Suprapubic skin (tissue), 4 donors: ENCODE data around the gene RPSA. TPM values are rescaled to one million over a fixed set of nuclear protein-coding genes. Genes with fewer than 3 reads are reported as not detected.

Source experiments
- DNase-seq, 2 donors: peaks; one replicate each; pipeline ENCODE4 v3.0.0-alpha.2; 2019; ENCODE audit warnings: low spot score in 2 of 2
- H3K27ac ChIP-seq: fragments of 200-600 bp; sonication (generic); one replicate; pipeline ENCODE4 v1.5.1; 2019
- H3K27me3 ChIP-seq: fragments of 200-600 bp; sonication (generic); one replicate; pipeline ENCODE4 v1.5.1; 2019
- H3K36me3 ChIP-seq: fragments of 200-600 bp; sonication (generic); one replicate; pipeline ENCODE4 v1.5.1; 2019
- H3K4me1 ChIP-seq: fragments of 200-600 bp; sonication (generic); one replicate; pipeline ENCODE4 v1.5.1; 2019
- H3K4me3 ChIP-seq: fragments of 200-600 bp; sonication (generic); one replicate; pipeline ENCODE4 v1.5.1; 2019; ENCODE audit warnings: mild to moderate bottlenecking
- H3K9me3 ChIP-seq: fragments of 200-600 bp; sonication (generic); one replicate; pipeline ENCODE4 v1.5.1; 2019
- EP300 ChIP-seq: sonication (generic); formaldehyde crosslinking; IDR thresholded peaks from one replicate; pipeline ENCODE4 v1.6.1; 2017; ENCODE audit warnings: antibody characterized with exemption
- POLR2A ChIP-seq, 2 donors: fragments of 450-650 bp; IDR thresholded peaks; one replicate each; pipeline ENCODE4 v1.6.1; 2017; ENCODE audit warnings: antibody characterized with exemption in 2 of 2, mild to moderate bottlenecking in 2 of 2, moderate library complexity in 2 of 2
- POLR2AphosphoS5 ChIP-seq, 3 donors: sonication (generic); formaldehyde crosslinking; IDR thresholded peaks; one replicate each; pipeline ENCODE4 v1.6.1; 2017; ENCODE audit warnings: antibody characterized with exemption in 3 of 3
- WGBS: methylation state at CpG from one replicate; pipeline ENCODE4 v1.1.5; 2018; 5-methylcytosine and 5-hydroxymethylcytosine counted together
- total RNA-seq, 4 donors: library from RNA; depleted of rRNA; stranded (reverse); fragments of >200 nt; gene quantifications; one replicate each; pipeline ENCODE4 v1.1.0, GENCODE V29; 2016
- TF ChIP-seq, protein P1 (sequence below), 2 donors: fragments of 200-600 bp in 1 of 2; fragments of 450-650 bp in 1 of 2; sonication (generic) in 1 of 2; IDR thresholded peaks; one replicate each; pipeline ENCODE4 v1.5.1; 2016 to 2019; ENCODE audit warnings: antibody characterized with exemption in 2 of 2, mild to moderate bottlenecking in 1 of 2, moderate library complexity in 1 of 2

RPSA gene
- total RNA-seq, 4 donors from 2014 or later: 758 to 1,526 (median 1,196) TPM

DNA sequence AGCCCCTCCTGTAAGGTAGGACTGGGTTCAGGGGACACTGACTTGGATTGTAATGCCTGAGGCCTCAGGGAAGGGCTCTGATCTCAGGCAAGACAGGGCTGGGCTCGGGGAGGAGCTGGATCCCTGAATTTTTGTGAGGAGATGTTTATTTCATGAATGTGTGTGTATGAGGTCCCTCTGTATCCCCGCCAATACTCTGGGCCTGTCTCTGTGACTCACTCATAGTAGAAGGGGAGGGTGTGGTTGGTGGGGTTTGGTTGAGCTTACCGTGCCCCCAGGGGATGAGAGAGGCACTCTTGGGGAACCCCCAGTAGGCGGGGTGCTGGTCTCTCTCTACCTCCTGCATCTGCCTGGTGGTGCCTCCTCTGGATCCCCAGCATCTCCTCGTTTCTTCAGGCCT, 28.1 kb downstream of the RPSA start:
- 42% methylated on average over 4 of the region's 5 CpGs for WGBS
- no peaks in the 10 kb centered on the region for H3K9me3 ChIP-seq
- TF ChIP-seq EP300: no peak
- TF ChIP-seq, protein P1, sequence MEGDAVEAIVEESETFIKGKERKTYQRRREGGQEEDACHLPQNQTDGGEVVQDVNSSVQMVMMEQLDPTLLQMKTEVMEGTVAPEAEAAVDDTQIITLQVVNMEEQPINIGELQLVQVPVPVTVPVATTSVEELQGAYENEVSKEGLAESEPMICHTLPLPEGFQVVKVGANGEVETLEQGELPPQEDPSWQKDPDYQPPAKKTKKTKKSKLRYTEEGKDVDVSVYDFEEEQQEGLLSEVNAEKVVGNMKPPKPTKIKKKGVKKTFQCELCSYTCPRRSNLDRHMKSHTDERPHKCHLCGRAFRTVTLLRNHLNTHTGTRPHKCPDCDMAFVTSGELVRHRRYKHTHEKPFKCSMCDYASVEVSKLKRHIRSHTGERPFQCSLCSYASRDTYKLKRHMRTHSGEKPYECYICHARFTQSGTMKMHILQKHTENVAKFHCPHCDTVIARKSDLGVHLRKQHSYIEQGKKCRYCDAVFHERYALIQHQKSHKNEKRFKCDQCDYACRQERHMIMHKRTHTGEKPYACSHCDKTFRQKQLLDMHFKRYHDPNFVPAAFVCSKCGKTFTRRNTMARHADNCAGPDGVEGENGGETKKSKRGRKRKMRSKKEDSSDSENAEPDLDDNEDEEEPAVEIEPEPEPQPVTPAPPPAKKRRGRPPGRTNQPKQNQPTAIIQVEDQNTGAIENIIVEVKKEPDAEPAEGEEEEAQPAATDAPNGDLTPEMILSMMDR (IDR thresholded peaks at IDR 0.05): no peak
- no peak for TF ChIP-seq POLR2A (IDR thresholded peaks at IDR 0.05)
- TF ChIP-seq POLR2AphosphoS5 (IDR thresholded peaks at IDR 0.05): no peak
- no peaks in the 10 kb centered on the region for H3K27me3 ChIP-seq
- no peak overlapping the region for H3K4me3 ChIP-seq
- H3K36me3 ChIP-seq: no peaks in the 10 kb centered on the region
- H3K4me1 ChIP-seq: no peaks in the 10 kb centered on the region
- no peak for DNase-seq
- no peak overlapping the region for H3K27ac ChIP-seq

DNA sequence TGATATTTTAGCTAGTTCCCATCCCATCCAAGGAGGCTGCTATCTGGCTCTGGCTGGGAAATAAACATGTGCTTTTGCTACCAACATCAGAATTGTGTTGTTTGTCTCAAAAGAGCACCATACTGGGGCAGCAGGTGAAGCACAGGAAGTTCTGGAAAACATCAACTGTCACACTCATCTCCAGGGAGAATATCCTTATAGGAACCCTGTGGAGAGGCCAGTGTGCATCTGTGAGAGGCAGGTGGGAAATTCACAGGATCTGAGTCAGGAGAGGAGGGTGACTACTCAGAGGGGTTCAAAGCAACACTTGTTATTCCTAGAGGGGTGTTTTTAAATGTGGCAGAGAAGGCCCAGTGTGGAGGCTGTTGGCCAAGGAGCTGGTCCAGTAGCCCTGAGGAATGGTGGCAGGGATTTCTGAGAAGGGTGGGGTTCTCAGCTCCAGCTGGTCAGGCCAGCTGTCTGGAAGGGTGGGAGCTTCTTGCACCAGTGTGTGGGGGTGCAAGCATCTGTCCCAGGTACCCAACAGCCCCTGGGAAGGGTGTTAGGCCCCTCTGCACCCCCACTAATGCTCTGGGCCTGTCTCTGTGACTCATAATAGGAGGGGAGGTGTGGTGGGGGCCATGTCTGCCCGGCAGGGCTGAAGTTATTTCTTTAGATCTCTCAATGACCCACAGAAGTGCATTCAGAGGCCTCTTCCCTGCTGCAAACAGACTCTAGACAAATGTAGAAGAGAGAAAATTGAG, 28.7 kb downstream of the RPSA start:
- WGBS: no CpG with 5 or more reads among the region's 1 CpG
- no peaks in the 10 kb centered on the region for H3K9me3 ChIP-seq
- no peaks in the 10 kb centered on the region for H3K27me3 ChIP-seq
- no peak overlapping the region for H3K4me3 ChIP-seq
- no peaks in the 10 kb centered on the region for H3K4me1 ChIP-seq
- no peak for DNase-seq
- H3K36me3 ChIP-seq: no peaks in the 10 kb centered on the region
- no peak overlapping the region for H3K27ac ChIP-seq
- TF ChIP-seq, protein P1 (IDR thresholded peaks at IDR 0.05): no peak
- TF ChIP-seq POLR2A (IDR thresholded peaks at IDR 0.05) (no peak), POLR2AphosphoS5 (IDR thresholded peaks at IDR 0.05) (no peak), EP300 (no peak)

DNA sequence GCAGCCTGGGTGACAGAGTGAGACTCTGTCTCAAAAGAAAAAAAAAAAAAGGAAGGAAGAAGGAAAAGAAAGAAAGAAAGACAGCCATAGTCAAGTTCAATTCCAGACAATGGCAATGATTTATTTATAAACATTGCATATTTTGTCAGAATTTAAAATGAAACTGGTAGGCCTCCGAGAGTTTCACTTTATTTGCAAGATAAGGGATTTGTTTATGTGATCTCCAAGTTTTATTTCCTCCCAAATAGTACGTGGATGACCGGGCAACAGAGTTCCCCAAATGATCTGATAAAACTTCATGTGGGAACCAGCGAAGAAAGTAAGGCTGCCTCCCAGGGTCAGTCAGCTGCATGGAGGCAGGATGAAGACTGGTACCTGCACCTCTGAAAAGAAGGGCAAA, 32.4 kb downstream of the RPSA start:
- H3K27ac ChIP-seq: no peak overlapping the region
- no peaks in the 10 kb centered on the region for H3K36me3 ChIP-seq
- 81% methylated on average over 4 of the region's 4 CpGs for WGBS

DNA sequence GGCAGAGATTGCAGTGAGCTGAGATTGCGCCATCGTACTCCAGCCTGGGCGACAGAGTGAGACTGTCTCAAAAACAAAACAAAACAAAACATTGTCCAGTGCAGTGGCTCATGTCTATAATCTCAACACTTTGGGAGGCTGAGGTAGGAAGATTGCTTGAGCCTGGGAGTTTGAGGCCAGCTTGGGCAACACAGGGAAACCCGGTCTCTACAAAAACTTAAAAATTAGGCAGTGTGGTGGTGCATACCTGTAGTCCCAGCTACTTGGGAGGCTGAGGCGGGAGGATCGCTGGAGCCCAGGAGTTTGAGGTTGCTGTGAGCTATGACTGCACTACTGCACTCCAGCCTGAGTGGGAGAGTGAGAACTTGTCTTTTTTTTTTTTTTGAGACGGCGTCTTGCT, 33.8 kb downstream of the RPSA start:
- H3K27me3 ChIP-seq: no peaks in the 10 kb centered on the region
- DNase-seq: no peak
- TF ChIP-seq POLR2AphosphoS5 (IDR thresholded peaks at IDR 0.05) (no peak), POLR2A (IDR thresholded peaks at IDR 0.05) (no peak), EP300 (no peak)
- TF ChIP-seq, protein P1 (IDR thresholded peaks at IDR 0.05): no peak
- H3K27ac ChIP-seq: no peak overlapping the region
- no peaks in the 10 kb centered on the region for H3K9me3 ChIP-seq
- H3K4me3 ChIP-seq: no peak overlapping the region
- H3K36me3 ChIP-seq: no peaks in the 10 kb centered on the region
- H3K4me1 ChIP-seq: no peaks in the 10 kb centered on the region
- 93% methylated on average over 8 of the region's 8 CpGs for WGBS

More for the DNA sequence above, 32.4 kb downstream of the RPSA start:
- TF ChIP-seq POLR2AphosphoS5 (IDR thresholded peaks at IDR 0.05): no peak
- no peak for TF ChIP-seq POLR2A (IDR thresholded peaks at IDR 0.05)
- TF ChIP-seq, protein P1 (IDR thresholded peaks at IDR 0.05): no peak
- no peak for TF ChIP-seq EP300
- DNase-seq: no peak
- Histone ChIP-seq H3K27me3 (no peaks in the 10 kb centered on the region), H3K4me3 (no peak overlapping the region), H3K9me3 (no peaks in the 10 kb centered on the region), H3K4me1 (no peaks in the 10 kb centered on the region)

DNA sequence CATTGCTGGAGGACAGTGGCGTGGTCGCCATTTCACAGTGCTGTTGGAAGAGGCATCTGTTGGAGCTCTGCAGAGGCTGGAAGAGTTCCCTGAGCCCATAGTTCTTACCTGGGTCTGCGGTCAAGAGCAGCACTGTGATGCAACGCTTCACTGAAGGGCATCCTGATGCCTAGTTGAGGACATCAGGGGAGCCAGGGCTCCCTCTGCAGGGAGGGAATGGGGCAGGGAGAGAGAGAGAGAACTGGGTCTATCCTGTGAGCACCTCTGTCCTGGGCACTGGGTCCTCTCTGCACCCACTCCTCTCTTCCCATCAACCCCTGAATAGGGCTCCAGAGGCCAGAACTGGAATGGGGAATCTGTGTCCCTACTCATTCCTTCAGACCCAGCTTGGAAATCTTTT, 37.0 kb downstream of the RPSA start:
- peaks cover 3% of the 10 kb centered on the region for H3K4me1 ChIP-seq
- no peak for DNase-seq
- no peak overlapping the region for H3K27ac ChIP-seq
- no peaks in the 10 kb centered on the region for H3K36me3 ChIP-seq
- WGBS: 91% methylated on average over 4 of the region's 4 CpGs
- no peak for TF ChIP-seq POLR2AphosphoS5 (IDR thresholded peaks at IDR 0.05)
- TF ChIP-seq EP300: no peak
- no peak for TF ChIP-seq POLR2A (IDR thresholded peaks at IDR 0.05)
- TF ChIP-seq, protein P1 (IDR thresholded peaks at IDR 0.05): no peak
- H3K4me3 ChIP-seq: no peak overlapping the region
- no peaks in the 10 kb centered on the region for H3K9me3 ChIP-seq
- no peaks in the 10 kb centered on the region for H3K27me3 ChIP-seq
